Left lung (tissue), 10 donors: ENCODE measurements around the gene HSPA9. TPM values are rescaled to one million over a fixed set of nuclear protein-coding genes. Genes with fewer than 3 reads are reported as not detected.

Experiments used
- ATAC-seq: fragments of 200-7000 bp; cut with Tn5 transposase; one replicate; pipeline ENCODE4 v1.9.1; 2020; ENCODE audit warnings: moderate library complexity
- DNase-seq, 4 donors: peaks; one replicate each; pipeline ENCODE4 v3.0.0-alpha.2; 2013 to 2020
- H3K27ac ChIP-seq, 2 donors: fragments of 200-600 bp; sonication (generic) in 1 of 2; one replicate each; pipeline versions ENCODE4 v1.5.0 to v1.8.0; 2020 to 2021
- H3K27me3 ChIP-seq, 2 donors: fragments of 200-600 bp; sonication (generic) in 1 of 2; one replicate each; pipeline versions ENCODE4 v1.5.0 to v1.8.0; 2020 to 2021
- H3K36me3 ChIP-seq, 2 donors: fragments of 200-600 bp; sonication (generic) in 1 of 2; one replicate each; pipeline versions ENCODE4 v1.5.0 to v1.8.0; 2020 to 2021
- H3K4me1 ChIP-seq, 2 donors: fragments of 200-600 bp; one replicate each; pipeline ENCODE4 v1.8.0; 2021
- H3K4me3 ChIP-seq, 2 donors: fragments of 200-600 bp; sonication (generic) in 1 of 2; one replicate each; pipeline versions ENCODE4 v1.5.0 to v1.8.0; 2020 to 2021; ENCODE audit warnings: mild to moderate bottlenecking in 1 of 2
- H3K9me3 ChIP-seq, 2 donors: fragments of 200-600 bp; sonication (generic) in 1 of 2; one replicate each; pipeline versions ENCODE4 v1.5.0 to v1.8.0; 2020 to 2021
- CTCF ChIP-seq, 2 donors: fragments of 200-600 bp; sonication (generic) in 1 of 2; IDR thresholded peaks; one replicate each; pipeline versions ENCODE4 v1.5.0 to v1.8.0; 2021; ENCODE audit warnings: antibody characterized with exemption in 2 of 2
- intact Hi-C, 2 donors: fragments of 100-400 bp; cut with DNase I; formaldehyde crosslinking; loops; one replicate each; pipeline versions ENCODE4 v1.11.2 to v1.14.2; 2022
- polyA plus RNA-seq, 6 donors: library from polyadenylated mRNA; unstranded; fragments of 120-200 nt; gene quantifications; one replicate each; pipeline ENCODE4 v1.2.1, GENCODE V29; 2013; ENCODE audit not compliant: insufficient read length in 6 of 6
- total RNA-seq, 2 donors: library from RNA; stranded (reverse); fragmentation: NEBNext Ultra II Directional; extraction: Animal tissue kit (Norgen Biotek cat#: 25700); gene quantifications; one replicate each; pipeline ENCODE4 v1.2.1, GENCODE V29; 2021
- donor health status: DM: no; HTN: yes; CAD: no.
- donor health status: DM: no; HTN: no; CAD: no.

HSPA9 gene
- total and polyA plus RNA-seq, 8 donors, result 128 to 220 (median 209) TPM

- TF ChIP-seq CTCF (IDR thresholded peaks at IDR 0.05), result no peak
- H3K9me3 ChIP-seq, result no peaks in the 10 kb centered on the region
- H3K27ac ChIP-seq, result peak overlapping the region in 1 of 2 donors; percentile 45
- no peaks in the 10 kb centered on the region for H3K27me3 ChIP-seq
- no peaks in the 10 kb centered on the region for H3K36me3 ChIP-seq
- H3K4me3 ChIP-seq, result no peak overlapping the region
- peaks cover 5 to 43% of the 10 kb centered on the region in 2 donors for H3K4me1 ChIP-seq
- ATAC-seq (no peak), DNase-seq (no peak)
- intact Hi-C loops, result no loop called here
Measured at GRCh38 chr5:138606378-138607064, 31.3 kb upstream of the HSPA9 start.

- DNase-seq (no peak), ATAC-seq (no peak)
- TF ChIP-seq CTCF (IDR thresholded peaks at IDR 0.05), result no peak
- Histone ChIP-seq H3K27ac (peak overlapping the region in 1 of 2 donors; percentile 45), H3K9me3 (no peaks in the 10 kb centered on the region), H3K36me3 (no peaks in the 10 kb centered on the region), H3K4me3 (no peak overlapping the region), H3K27me3 (no peaks in the 10 kb centered on the region), H3K4me1 (peaks cover under 1 to 39% of the 10 kb centered on the region in 2 donors)
- intact Hi-C loops, result no loop called here
Measured at GRCh38 chr5:138605254-138605972, 30.2 kb upstream of the HSPA9 start.

GRCh38 chr5:138604176-138604785 lies 29.1 kb upstream of the HSPA9 start:
- no peak for TF ChIP-seq CTCF (IDR thresholded peaks at IDR 0.05)
- Histone ChIP-seq H3K9me3 (no peaks in the 10 kb centered on the region), H3K27ac (peak overlapping the region in 1 of 2 donors; percentile 45), H3K36me3 (no peaks in the 10 kb centered on the region), H3K4me1 (peaks cover 0 to 33% of the 10 kb centered on the region in 2 donors), H3K4me3 (no peak overlapping the region), H3K27me3 (no peaks in the 10 kb centered on the region)
- DNase-seq, result no peak
- intact Hi-C loops, result no loop called here
- ATAC-seq, result no peak

- intact Hi-C loops, result no loop called here
- DNase-seq (no peak), ATAC-seq (no peak)
- Histone ChIP-seq H3K36me3 (no peaks in the 10 kb centered on the region), H3K9me3 (no peaks in the 10 kb centered on the region), H3K27ac (peak overlapping the region in 1 of 2 donors; percentile 0), H3K27me3 (no peaks in the 10 kb centered on the region), H3K4me1 (peaks cover 0 to 33% of the 10 kb centered on the region in 2 donors), H3K4me3 (no peak overlapping the region)
- TF ChIP-seq CTCF (IDR thresholded peaks at IDR 0.05), result no peak
Measured at GRCh38 chr5:138603249-138603920, 28.2 kb upstream of the HSPA9 start.
